Measurements from ENCODE around the gene TMEM132D. TPM values are rescaled to one million over a fixed set of nuclear protein-coding genes. Genes with fewer than 3 reads are reported as not detected.

TMEM132D gene
- total and polyA plus RNA-seq, 2 donors (not counting 3 experiments of a cell fraction or from before 2014, with no cell fraction given) = not detected

GRCh38 chr12:129868575-129868974 lies 35.2 kb downstream of the TMEM132D start:
- no peaks in the 10 kb centered on the region for H3K36me3 ChIP-seq (ENCODE audit: control insufficient read depth in 2 of 2, extremely low read depth in 1 of 2, insufficient read depth in 2 of 2, low read length in 2 of 2)
- no peaks in the 10 kb centered on the region for H3K4me1 ChIP-seq (ENCODE audit: control insufficient read depth, extremely low read depth, insufficient read depth, low read length)
- ChIA-PET CTCF (no interaction called here), POLR2A (no interaction called here)
- no peak overlapping the region for H3K4me3 ChIP-seq (replicated peaks in 1 of 3; ENCODE audit: insufficient read depth in 1 of 3, low read depth in 1 of 3, low read length in 3 of 3)
- H3K27ac ChIP-seq (ENCODE audit: insufficient read depth, low read depth, low read length) = no peak overlapping the region
- H3K79me2 ChIP-seq (ENCODE audit: control insufficient read depth, insufficient read depth, low read length) = no peaks in the 10 kb centered on the region
- no peak overlapping the region for H3K4me2 ChIP-seq (ENCODE audit: insufficient read depth, low read length)
- intact Hi-C loops (cut with micrococcal nuclease) = no loop called here
- no peak for DNase-seq (ENCODE audit: low read depth, low spot score)
- no peaks in the 10 kb centered on the region for H3K27me3 ChIP-seq (ENCODE audit: control insufficient read depth in 2 of 2, insufficient read depth in 2 of 2, low read length in 2 of 2)
- no peaks in the 10 kb centered on the region for H4K20me1 ChIP-seq (replicated peaks; ENCODE audit: control insufficient read depth, extremely low read depth, insufficient read depth, low read length)
- no peak for FAIRE-seq
- BruUV-seq (replicated peaks) = no TSS peak
- no peaks in the 10 kb centered on the region for H3K9me3 ChIP-seq (replicated peaks; ENCODE audit: control insufficient read depth, insufficient read depth, low read length)
- dilution Hi-C loops (cut with MboI; ENCODE audit: extremely low pct_ligation_motif_present, low sequenced_read_pairs) = no loop called here
- TF ChIP-seq POLR2AphosphoS5 (IDR thresholded peaks at IDR 0.05; ENCODE audit: insufficient read depth, low read depth, low read length) (no peak), MAX (IDR thresholded peaks at IDR 0.05; ENCODE audit: insufficient read depth, insufficient read length) (no peak), MYC (IDR thresholded peaks at IDR 0.05; ENCODE audit: low read depth, low read length) (no peak), EZH2 (IDR thresholded peaks at IDR 0.05; ENCODE audit: borderline replicate concordance, low read depth, low read length, severe bottlenecking) (no peak), FOS (IDR thresholded peaks at IDR 0.05; ENCODE audit: borderline replicate concordance, insufficient read depth, low read length) (no peak)
- H2AFZ ChIP-seq (ENCODE audit: low read depth, low read length) = no peak overlapping the region
- H3K9ac ChIP-seq (replicated peaks; ENCODE audit: extremely low read depth, insufficient read depth, low read length) = no peak overlapping the region
- H3K9me1 ChIP-seq (replicated peaks; ENCODE audit: control insufficient read depth, extremely low read depth, insufficient read depth, low read length) = no peaks in the 10 kb centered on the region

- Histone ChIP-seq H3K4me3 (replicated peaks in 1 of 3; ENCODE audit: insufficient read depth in 1 of 3, low read depth in 1 of 3, low read length in 3 of 3) (no peak overlapping the region), H3K27ac (ENCODE audit: insufficient read depth, low read depth, low read length) (no peak overlapping the region), H3K36me3 (ENCODE audit: control insufficient read depth in 2 of 2, extremely low read depth in 1 of 2, insufficient read depth in 2 of 2, low read length in 2 of 2) (no peaks in the 10 kb centered on the region), H3K79me2 (ENCODE audit: control insufficient read depth, insufficient read depth, low read length) (no peaks in the 10 kb centered on the region), H3K9me3 (replicated peaks; ENCODE audit: control insufficient read depth, insufficient read depth, low read length) (no peaks in the 10 kb centered on the region), H3K4me1 (ENCODE audit: control insufficient read depth, extremely low read depth, insufficient read depth, low read length) (no peaks in the 10 kb centered on the region), H3K4me2 (ENCODE audit: insufficient read depth, low read length) (no peak overlapping the region), H3K27me3 (ENCODE audit: control insufficient read depth in 2 of 2, insufficient read depth in 2 of 2, low read length in 2 of 2) (no peaks in the 10 kb centered on the region), H2AFZ (ENCODE audit: low read depth, low read length) (no peak overlapping the region), H4K20me1 (replicated peaks; ENCODE audit: control insufficient read depth, extremely low read depth, insufficient read depth, low read length) (no peaks in the 10 kb centered on the region), H3K9ac (replicated peaks; ENCODE audit: extremely low read depth, insufficient read depth, low read length) (no peak overlapping the region), H3K9me1 (replicated peaks; ENCODE audit: control insufficient read depth, extremely low read depth, insufficient read depth, low read length) (no peaks in the 10 kb centered on the region)
- TF ChIP-seq POLR2A (IDR thresholded peaks at IDR 0.05; ENCODE audit: low read depth, low read length) (no peak), GATA2 (IDR thresholded peaks at IDR 0.05; ENCODE audit: insufficient read depth, insufficient read length, low read depth, low read length) (no peak), JUN (IDR thresholded peaks at IDR 0.05; ENCODE audit: borderline replicate concordance, insufficient read depth, insufficient read length, low read depth) (no peak), FOS (IDR thresholded peaks at IDR 0.05; ENCODE audit: borderline replicate concordance, insufficient read depth, low read length) (no peak), MAX (IDR thresholded peaks at IDR 0.05; ENCODE audit: insufficient read depth, insufficient read length) (no peak), POLR2AphosphoS5 (IDR thresholded peaks at IDR 0.05; ENCODE audit: insufficient read depth, low read depth, low read length) (no peak), CTCF (IDR thresholded peaks at IDR 0.05; ENCODE audit: extremely low read depth in 1 of 2, insufficient read depth in 1 of 2, low read depth in 1 of 2, low read length in 2 of 2) (no peak), MYC (IDR thresholded peaks at IDR 0.05; ENCODE audit: low read depth, low read length) (no peak), EZH2 (IDR thresholded peaks at IDR 0.05; ENCODE audit: borderline replicate concordance, low read depth, low read length, severe bottlenecking) (no peak)
- FAIRE-seq (no peak), DNase-seq (ENCODE audit: low read depth, low spot score) (no peak)
- CTCF ChIA-PET = no interaction called here
- dilution Hi-C loops (cut with MboI; ENCODE audit: extremely low pct_ligation_motif_present, low sequenced_read_pairs) = no loop called here
- intact Hi-C loops (cut with micrococcal nuclease) = no loop called here
- no TSS peak for BruUV-seq (replicated peaks)
- POLR2A ChIA-PET = no interaction called here
Observed at GRCh38 chr12:129863938-129864337, 39.9 kb downstream of the TMEM132D start.
